HEK293 (cell line): Measurements from ENCODE around the gene TJP3.
A peak's percentile ranks its signal among the peaks of the same experiment; 100 is the strongest.

ENCODE experiments used
- CTCF ChIP-seq: fragments of 450-650 bp; formaldehyde crosslinking; IDR thresholded peaks from 2 replicates; pipeline ENCODE4 v1.5.1; 2016; ENCODE audit warnings: missing biosample characterization, missing genetic modification characterization
- SALL2 ChIP-seq: fragments of 450-650 bp; formaldehyde crosslinking; IDR thresholded peaks from 2 replicates; pipeline ENCODE4 v1.5.0; 2017; ENCODE audit warnings: missing biosample characterization, mild to moderate bottlenecking, missing genetic modification characterization, borderline replicate concordance
- YY1 ChIP-seq: fragments of 450-650 bp; formaldehyde crosslinking; IDR thresholded peaks from 2 replicates; pipeline ENCODE4 v1.5.1; 2018; ENCODE audit warnings: missing biosample characterization, missing genetic modification characterization
- ZBTB11 ChIP-seq: fragments of 450-650 bp; formaldehyde crosslinking; conservative IDR thresholded peaks from 2 replicates; pipeline ENCODE4 v1.5.1; 2016; ENCODE audit warnings: low read depth, missing biosample characterization, missing genetic modification characterization
- ZEB2 ChIP-seq: fragments of 450-650 bp; formaldehyde crosslinking; IDR thresholded peaks from 2 replicates; pipeline ENCODE4 v1.5.1; 2016; ENCODE audit warnings: missing biosample characterization, missing genetic modification characterization
- ZNF18 ChIP-seq: fragments of 450-650 bp; formaldehyde crosslinking; IDR thresholded peaks from 2 replicates; pipeline ENCODE4 v1.5.1; 2016; ENCODE audit warnings: missing biosample characterization, missing genetic modification characterization
- ZNF660 ChIP-seq: fragments of 450-650 bp; IDR thresholded peaks from 2 replicates; pipeline ENCODE4 v1.5.1; 2018; ENCODE audit warnings: missing biosample characterization, mild to moderate bottlenecking, missing genetic modification characterization

- no peak for TF ChIP-seq SALL2 (tag by site-specific recombination)
- peak; percentile 74; the same call in 1 of the 2 replicates for TF ChIP-seq CTCF (tag by site-specific recombination)
- no peak for TF ChIP-seq ZNF660 (tag by site-specific recombination)
- TF ChIP-seq YY1 (tag by site-specific recombination): no peak
- TF ChIP-seq ZBTB11: no peak
- peak; percentile 78; the same call in 1 of the 2 replicates for TF ChIP-seq ZEB2
- no peak for TF ChIP-seq ZNF18 (tag by site-specific recombination)
Observed at GRCh38 chr19:3700242-3701032, 7.7 kb upstream of the TJP3 start, which contains the start of gene PIP5K1C.
